OCI-LY1 (cell line): ENCODE measurements around the gene WDR83.

ENCODE experiments used
- CTCF ChIP-seq: fragments of 200-600 bp; sonication (generic), shearing (Covaris generic); IDR thresholded peaks from 2 replicates; pipeline ENCODE4 v1.5.1; 2017; ENCODE audit warnings: mild to moderate bottlenecking, antibody characterized with exemption, low read length, moderate library complexity, mixed read lengths
- EZH2 ChIP-seq: fragments of 200-600 bp; sonication (generic), shearing (Covaris generic); IDR thresholded peaks from 2 replicates; pipeline ENCODE4 v1.8.0; 2017; ENCODE audit warnings: borderline replicate concordance, mixed run types, mild to moderate bottlenecking, antibody characterized with exemption, low read length, moderate library complexity, mixed read lengths

GRCh38 chr19:12720296-12720695 lies 53.7 kb downstream of the WDR83 start:
- no peak for TF ChIP-seq CTCF
- TF ChIP-seq EZH2, result no peak
